Activated CD4-positive, alpha-beta memory T cell treated with anti-CD3 and anti-CD28 coated beads for 36 hours (primary cell): ENCODE results near the gene CDC42BPA. TPM values are rescaled to one million over a fixed set of nuclear protein-coding genes. Genes with fewer than 3 reads are reported as not detected.

Experiments
- total RNA-seq, 2 experiments: library from RNA; stranded (reverse); gene quantifications; one replicate each; pipeline ENCODE4 v1.2.3, GENCODE V29; 2021

The CDC42BPA gene
- total RNA-seq, 2 experiments from 2014 or later, result 2.1 to 3.1 TPM

Other genes with a start within 250 kb of the CDC42BPA start
- 1 to 10 TPM; 6.5 to 7.4 TPM for gene ZNF678, start 245.1 kb upstream of the CDC42BPA start, total RNA-seq